ENCODE measurements around the gene WDR1.

DNA sequence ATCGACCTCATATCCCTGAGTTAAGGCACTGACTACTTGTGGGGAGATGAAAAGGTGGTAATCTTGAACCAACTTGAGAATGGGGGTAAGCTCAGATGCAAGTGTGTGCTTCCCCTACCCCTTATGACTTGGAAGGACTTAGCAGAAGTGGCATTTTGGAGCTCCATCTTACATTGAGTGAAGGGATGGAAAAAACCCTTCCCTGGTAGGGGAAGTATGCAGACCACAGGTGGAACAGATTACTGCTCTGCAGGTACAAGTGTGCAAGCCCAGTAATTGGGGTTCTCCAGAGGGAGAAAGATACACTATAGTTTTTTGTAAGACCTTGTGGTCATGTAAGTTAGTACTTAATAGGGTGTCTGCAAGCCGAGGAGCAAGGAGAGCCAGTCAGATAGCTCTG lies 12.2 kb upstream of the WDR1 start:
- TF ChIP-seq, protein P1, sequence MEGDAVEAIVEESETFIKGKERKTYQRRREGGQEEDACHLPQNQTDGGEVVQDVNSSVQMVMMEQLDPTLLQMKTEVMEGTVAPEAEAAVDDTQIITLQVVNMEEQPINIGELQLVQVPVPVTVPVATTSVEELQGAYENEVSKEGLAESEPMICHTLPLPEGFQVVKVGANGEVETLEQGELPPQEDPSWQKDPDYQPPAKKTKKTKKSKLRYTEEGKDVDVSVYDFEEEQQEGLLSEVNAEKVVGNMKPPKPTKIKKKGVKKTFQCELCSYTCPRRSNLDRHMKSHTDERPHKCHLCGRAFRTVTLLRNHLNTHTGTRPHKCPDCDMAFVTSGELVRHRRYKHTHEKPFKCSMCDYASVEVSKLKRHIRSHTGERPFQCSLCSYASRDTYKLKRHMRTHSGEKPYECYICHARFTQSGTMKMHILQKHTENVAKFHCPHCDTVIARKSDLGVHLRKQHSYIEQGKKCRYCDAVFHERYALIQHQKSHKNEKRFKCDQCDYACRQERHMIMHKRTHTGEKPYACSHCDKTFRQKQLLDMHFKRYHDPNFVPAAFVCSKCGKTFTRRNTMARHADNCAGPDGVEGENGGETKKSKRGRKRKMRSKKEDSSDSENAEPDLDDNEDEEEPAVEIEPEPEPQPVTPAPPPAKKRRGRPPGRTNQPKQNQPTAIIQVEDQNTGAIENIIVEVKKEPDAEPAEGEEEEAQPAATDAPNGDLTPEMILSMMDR (IDR thresholded peaks at IDR 0.05; ENCODE audit: low read depth, low read length): no peak
- no peak for TF ChIP-seq EZH2phosphoT487 (IDR thresholded peaks at IDR 0.05; ENCODE audit: low read depth)
